ENCODE results near the gene UXS1. TPM values are rescaled to one million over a fixed set of nuclear protein-coding genes. Genes with fewer than 3 reads are reported as not detected.

UXS1 gene
- polyA plus RNA-seq, 3 donors: 23.4 to 33.8 (median 29.3) TPM

DNA sequence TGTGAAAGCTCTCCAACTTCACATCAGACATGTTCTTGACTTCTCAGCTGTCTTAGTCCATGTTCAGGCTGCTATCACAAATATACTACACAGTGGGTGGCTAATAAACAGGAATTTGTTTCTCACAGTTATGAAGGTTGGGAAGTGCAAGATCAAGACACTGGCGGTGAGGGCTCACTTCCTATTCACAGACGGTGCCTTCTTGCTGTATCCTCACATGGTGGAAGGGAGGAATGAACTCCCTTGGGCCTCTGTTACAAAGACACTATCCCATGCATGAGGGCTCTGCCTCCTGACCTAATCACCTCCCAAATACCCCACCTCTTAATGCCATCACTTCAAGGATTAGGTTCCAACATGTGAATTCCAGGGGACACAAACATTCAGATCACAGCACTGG, 9.7 kb downstream of the UXS1 start:
- H4K20me1 ChIP-seq (ENCODE audit: insufficient read depth, low read length): peaks cover 26% of the 10 kb centered on the region
- H3K4me2 ChIP-seq (replicated peaks; ENCODE audit: extremely low read depth, low read length, poor library complexity, severe bottlenecking): no peak overlapping the region
- H3K9ac ChIP-seq (ENCODE audit: insufficient read depth, low read length, poor library complexity, severe bottlenecking): no peak overlapping the region
- H3K4me3 Mint-ChIP-seq: no peak overlapping the region
- H3K27me3 Mint-ChIP-seq (ENCODE audit: low read depth in 3 of 3): peaks cover 0 to 2% (median 0%) of the 10 kb centered on the region in 3 donors
- H3K36me3 ChIP-seq (replicated peaks in 1 of 2; ENCODE audit: control insufficient read depth in 1 of 2, insufficient read depth in 2 of 2, low read length in 2 of 2): no peaks in the 10 kb centered on the region
- peak in 1 of 3 donors; percentile 2 for DNase-seq
- H3K9me3 Mint-ChIP-seq: no peaks in the 10 kb centered on the region
- no peaks in the 10 kb centered on the region for H3K9me3 ChIP-seq (replicated peaks in 1 of 2; ENCODE audit: control insufficient read depth in 1 of 2, insufficient read depth in 1 of 2, low read length in 2 of 2)
- H3K27ac Mint-ChIP-seq: peak overlapping the region in 2 of 7 donors; percentile 5 to 73
- intact Hi-C loops (cut with micrococcal nuclease): no loop called here
- H3K4me1 ChIP-seq (ENCODE audit: control insufficient read depth in 1 of 2, insufficient read depth in 2 of 2, low read length in 2 of 2): peaks cover 36 to 51% of the 10 kb centered on the region in 2 donors
- no CpG with 5 or more reads among the region's 2 CpGs for WGBS (ENCODE audit: insufficient coverage)
- H3K79me2 ChIP-seq (ENCODE audit: insufficient read depth, low read length): peaks cover 92% of the 10 kb centered on the region
- peak overlapping the region in 1 of 2 donors; percentile 11 for H3K27ac ChIP-seq (ENCODE audit: low read depth in 1 of 2, low read length in 2 of 2)
- peaks cover 3 to 6% of the 10 kb centered on the region in 2 donors for H3K36me3 Mint-ChIP-seq
- no peak overlapping the region for H2AFZ ChIP-seq (ENCODE audit: insufficient read depth, low read depth, low read length, poor library complexity, severe bottlenecking)
- H3K4me1 Mint-ChIP-seq: peaks cover 56% of the 10 kb centered on the region
- TF ChIP-seq CTCF (IDR thresholded peaks at IDR 0.05): no peak
- no peaks in the 10 kb centered on the region for H3K27me3 ChIP-seq (ENCODE audit: control insufficient read depth in 2 of 2, insufficient read depth in 2 of 2, low read length in 2 of 2)
- H3K4me3 ChIP-seq (replicated peaks in 1 of 3; ENCODE audit: low read depth in 2 of 3, low read length in 3 of 3): no peak overlapping the region

DNA sequence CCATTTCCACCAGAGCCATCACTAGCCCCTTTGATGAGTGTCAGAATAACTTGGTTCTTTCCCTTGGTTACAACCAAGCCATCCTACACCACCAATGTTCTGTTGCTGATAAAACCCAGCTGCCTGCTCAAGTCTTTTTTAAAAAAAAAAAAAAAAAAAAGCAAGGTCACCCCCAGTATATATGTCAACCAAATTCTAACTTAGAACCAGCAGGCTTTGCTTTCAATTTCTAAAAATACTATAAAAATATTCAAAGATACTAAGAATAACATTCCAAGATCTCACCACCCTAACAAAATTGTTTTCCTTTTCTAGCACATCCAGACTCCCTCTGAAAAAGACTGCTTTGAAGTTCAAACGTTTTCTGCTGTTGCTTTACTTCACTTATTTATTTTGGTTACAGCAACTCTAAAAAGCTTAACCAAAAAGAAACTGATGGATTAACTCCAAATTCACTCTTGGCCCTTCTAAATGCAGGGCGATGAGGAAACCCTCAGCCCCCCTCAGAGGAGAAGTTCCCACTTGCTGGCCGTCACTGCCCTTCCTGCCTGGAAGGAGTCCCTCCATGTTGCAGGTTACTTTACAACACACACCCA, 10.9 kb downstream of the UXS1 start:
- H3K79me2 ChIP-seq (ENCODE audit: insufficient read depth, low read length): peaks cover 97% of the 10 kb centered on the region
- H3K4me3 ChIP-seq (replicated peaks in 1 of 3; ENCODE audit: low read depth in 2 of 3, low read length in 3 of 3): no peak overlapping the region
- peaks cover 0 to 2% (median 0%) of the 10 kb centered on the region in 3 donors for H3K27me3 Mint-ChIP-seq (ENCODE audit: low read depth in 3 of 3)
- H3K9ac ChIP-seq (ENCODE audit: insufficient read depth, low read length, poor library complexity, severe bottlenecking): no peak overlapping the region
- intact Hi-C loops (cut with micrococcal nuclease): no loop called here
- H3K27me3 ChIP-seq (ENCODE audit: control insufficient read depth in 2 of 2, insufficient read depth in 2 of 2, low read length in 2 of 2): no peaks in the 10 kb centered on the region
- H3K36me3 ChIP-seq (replicated peaks in 1 of 2; ENCODE audit: control insufficient read depth in 1 of 2, insufficient read depth in 2 of 2, low read length in 2 of 2): peaks cover 0 to 6% of the 10 kb centered on the region in 2 donors
- H3K4me2 ChIP-seq (replicated peaks; ENCODE audit: extremely low read depth, low read length, poor library complexity, severe bottlenecking): no peak overlapping the region
- H3K4me1 ChIP-seq (ENCODE audit: control insufficient read depth in 1 of 2, insufficient read depth in 2 of 2, low read length in 2 of 2): peaks cover 24 to 39% of the 10 kb centered on the region in 2 donors
- no peak overlapping the region for H2AFZ ChIP-seq (ENCODE audit: insufficient read depth, low read depth, low read length, poor library complexity, severe bottlenecking)
- H3K9me3 Mint-ChIP-seq: no peaks in the 10 kb centered on the region
- H3K36me3 Mint-ChIP-seq: peaks cover 6 to 8% of the 10 kb centered on the region in 2 donors
- peak in 1 of 3 donors; percentile 4 for DNase-seq
- H3K27ac Mint-ChIP-seq: peak overlapping the region in 4 of 7 donors; percentile 21 to 79 (median 35)
- H3K9me3 ChIP-seq (replicated peaks in 1 of 2; ENCODE audit: control insufficient read depth in 1 of 2, insufficient read depth in 1 of 2, low read length in 2 of 2): no peaks in the 10 kb centered on the region
- no peak for TF ChIP-seq CTCF (IDR thresholded peaks at IDR 0.05)
- peaks cover 44% of the 10 kb centered on the region for H3K4me1 Mint-ChIP-seq
- peak overlapping the region in 1 of 2 donors; percentile 32 for H3K4me3 Mint-ChIP-seq
- H3K27ac ChIP-seq (ENCODE audit: low read depth in 1 of 2, low read length in 2 of 2): peak overlapping the region in 1 of 2 donors; percentile 47
- peaks cover 33% of the 10 kb centered on the region for H4K20me1 ChIP-seq (ENCODE audit: insufficient read depth, low read length)
- 3% methylated on average over 3 of the region's 3 CpGs for WGBS (ENCODE audit: insufficient coverage)

Measured in CD14-positive monocyte (primary cell).